HFF-Myc (cell line): ENCODE results near the gene GRIPAP1.

Source experiments
- DNase-seq: peaks from one replicate; pipeline ENCODE4 v3.0.0-alpha.2; 2011; ENCODE audit warnings: low read depth; ENCODE audit errors: extremely low read depth
- H3K4me3 ChIP-seq: replicated peaks from 2 replicates; pipeline ENCODE4 v1.5.1; 2011; ENCODE audit warnings: low read depth, mild to moderate bottlenecking, control low read depth, low read length
- CTCF ChIP-seq: IDR thresholded peaks from 2 replicates; pipeline ENCODE4 v1.5.1; 2012; ENCODE audit warnings: mild to moderate bottlenecking, low read depth, low read length, control low read depth; ENCODE audit errors: missing control alignments

The GRIPAP1 gene

GRCh38 chrX:48945517-48946348 lies 56.3 kb downstream of the GRIPAP1 start:
- peak; percentile 76 for TF ChIP-seq CTCF
- no peak overlapping the region for H3K4me3 ChIP-seq
- no peak for DNase-seq

DNA sequence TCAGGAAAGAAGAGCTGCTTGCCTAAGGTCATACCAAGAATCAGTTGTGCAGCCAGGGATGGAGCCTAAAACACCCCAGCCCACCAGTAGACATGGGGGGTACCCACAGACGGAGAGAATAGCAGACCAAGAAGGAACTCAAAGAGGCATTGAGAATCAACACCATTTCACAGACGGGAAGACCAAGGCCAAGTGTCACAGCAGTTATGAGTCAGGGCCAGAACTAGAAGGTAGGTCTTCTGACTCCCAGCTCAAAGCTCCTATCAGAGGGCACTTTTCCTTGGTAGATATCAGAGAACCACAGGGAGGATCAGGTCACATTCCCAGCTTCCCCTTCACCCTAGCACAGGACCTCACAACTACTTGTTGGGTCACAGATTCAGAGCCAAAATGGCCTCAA lies 59.2 kb downstream of the GRIPAP1 start:
- H3K4me3 ChIP-seq = no peak overlapping the region
- TF ChIP-seq CTCF = no peak
- DNase-seq = no peak

GRCh38 chrX:48940404-48940955 lies 61.6 kb downstream of the GRIPAP1 start:
- no peak for DNase-seq
- no peak overlapping the region for H3K4me3 ChIP-seq
- no peak for TF ChIP-seq CTCF

GRCh38 chrX:48939524-48940228 lies 62.4 kb downstream of the GRIPAP1 start:
- H3K4me3 ChIP-seq = no peak overlapping the region
- TF ChIP-seq CTCF = no peak
- no peak for DNase-seq

GRCh38 chrX:48938721-48939425 lies 63.2 kb downstream of the GRIPAP1 start:
- no peak overlapping the region for H3K4me3 ChIP-seq
- TF ChIP-seq CTCF = no peak
- DNase-seq = no peak

- DNase-seq = no peak
- H3K4me3 ChIP-seq = no peak overlapping the region
- no peak for TF ChIP-seq CTCF
These were observed 64.8 kb downstream of the GRIPAP1 start for GRCh38 chrX:48937054-48937907.
